Measurements from ENCODE around the gene SMOC2.

The SMOC2 gene

GRCh38 chr6:168713839-168714238 lies 272.9 kb downstream of the SMOC2 start:
- DNase-seq (ENCODE audit: low spot score): no peak

GRCh38 chr6:168714547-168715260 lies 273.7 kb downstream of the SMOC2 start:
- DNase-seq (ENCODE audit: low spot score): no peak

GRCh38 chr6:168715643-168716481 lies 274.9 kb downstream of the SMOC2 start:
- no peak for DNase-seq (ENCODE audit: low spot score)

- no peak for DNase-seq (ENCODE audit: low spot score)
These were observed 275.6 kb downstream of the SMOC2 start for GRCh38 chr6:168716581-168716980.

- DNase-seq (ENCODE audit: low spot score): no peak
These were observed 276.5 kb downstream of the SMOC2 start for GRCh38 chr6:168717491-168717890.
